ENCODE data around the gene CAMK1G.

- TF ChIP-seq CTCF (IDR thresholded peaks at IDR 0.05; ENCODE audit: extremely low read depth in 1 of 2, insufficient read depth in 1 of 2, low read depth in 1 of 2, low read length in 2 of 2) (no peak), EZH2 (IDR thresholded peaks at IDR 0.05; ENCODE audit: borderline replicate concordance, low read depth, low read length, severe bottlenecking) (no peak), POLR2AphosphoS5 (IDR thresholded peaks at IDR 0.05; ENCODE audit: insufficient read depth, low read depth, low read length) (no peak), JUN (IDR thresholded peaks at IDR 0.05; ENCODE audit: borderline replicate concordance, insufficient read depth, insufficient read length, low read depth) (no peak), MAX (IDR thresholded peaks at IDR 0.05; ENCODE audit: insufficient read depth, insufficient read length) (no peak), POLR2A (IDR thresholded peaks at IDR 0.05; ENCODE audit: low read depth, low read length) (no peak), GATA2 (IDR thresholded peaks at IDR 0.05; ENCODE audit: insufficient read depth, insufficient read length, low read depth, low read length) (no peak)
Observed at GRCh38 chr1:209595599-209596285, 12.2 kb downstream of the CAMK1G start.

Measured in endothelial cell of umbilical vein (primary cell).